HepG2 (cell line): ENCODE results near the gene SLC5A10. TPM values are rescaled to one million over a fixed set of nuclear protein-coding genes. Genes with fewer than 3 reads are reported as not detected.

ENCODE experiments used
- ARID5B ChIP-seq: IDR thresholded peaks from 2 replicates; pipeline ENCODE4 v1.4.0; 2020; ENCODE audit warnings: mild to moderate bottlenecking, missing genetic modification reagents
- EED ChIP-seq: sonication (generic); formaldehyde crosslinking; IDR thresholded peaks from 2 replicates; pipeline ENCODE4 v1.5.0; 2020; ENCODE audit warnings: mild to moderate bottlenecking, missing genetic modification reagents
- ELF4 ChIP-seq: sonication (generic); formaldehyde crosslinking; IDR thresholded peaks from 2 replicates; pipeline ENCODE4 v1.5.0; 2020; ENCODE audit warnings: missing genetic modification reagents, mild to moderate bottlenecking, moderate library complexity, borderline replicate concordance
- ERF ChIP-seq: IDR thresholded peaks from 2 replicates; pipeline ENCODE4 v1.6.1; 2018; ENCODE audit warnings: missing biosample characterization, missing genetic modification reagents
- HOXD1 ChIP-seq: sonication (generic); formaldehyde crosslinking; IDR thresholded peaks from 2 replicates; pipeline ENCODE4 v1.5.0; 2020; ENCODE audit warnings: missing genetic modification reagents
- JUNB ChIP-seq: sonication (generic); formaldehyde crosslinking; IDR thresholded peaks from 2 replicates; pipeline ENCODE4 v1.8.0; 2022; ENCODE audit warnings: missing genetic modification reagents, mild to moderate bottlenecking, borderline replicate concordance
- MYNN ChIP-seq: sonication (generic); formaldehyde crosslinking; IDR thresholded peaks from 2 replicates; pipeline ENCODE4 v1.4.0; 2020; ENCODE audit warnings: mild to moderate bottlenecking, low read depth, missing genetic modification reagents
- NFRKB ChIP-seq: fragments of 450-650 bp; IDR thresholded peaks from 2 replicates; pipeline ENCODE4 v1.6.1; 2017
- PBX3 ChIP-seq: sonication (generic); formaldehyde crosslinking; IDR thresholded peaks from 2 replicates; pipeline ENCODE4 v1.8.1; 2023; ENCODE audit warnings: missing genetic modification reagents, inconsistent platforms, borderline replicate concordance
- POLR2AphosphoS2 ChIP-seq: IDR thresholded peaks from 2 replicates; pipeline ENCODE4 v1.6.1; 2011; ENCODE audit warnings: low read depth, low read length, improper control_type of control experiment
- PRMT3 ChIP-seq: sonication (generic); formaldehyde crosslinking; IDR thresholded peaks from 2 replicates; pipeline ENCODE4 v1.8.1; 2022; ENCODE audit warnings: low read depth, mild to moderate bottlenecking, moderate library complexity, missing genetic modification reagents, borderline replicate concordance
- RBFOX2 ChIP-seq: fragments of 200-400 bp; formaldehyde crosslinking; IDR thresholded peaks from 2 replicates; pipeline ENCODE4 v1.6.1; 2017; ENCODE audit warnings: low read depth, mild to moderate bottlenecking, low read length
- RFXANK ChIP-seq: IDR thresholded peaks from 2 replicates; pipeline ENCODE4 v1.6.1; 2016
- TFDP1 ChIP-seq: IDR thresholded peaks from 2 replicates; pipeline ENCODE4 v1.6.1; 2016; ENCODE audit warnings: missing compliant biosample characterization, missing genetic modification reagents, borderline replicate concordance
- THAP11 ChIP-seq: IDR thresholded peaks from 2 replicates; pipeline ENCODE4 v1.6.1; 2016; ENCODE audit warnings: missing biosample characterization, missing genetic modification reagents
- THYN1 ChIP-seq: sonication (generic); formaldehyde crosslinking; IDR thresholded peaks from 2 replicates; pipeline ENCODE4 v1.8.1; 2023; ENCODE audit warnings: low read depth, mild to moderate bottlenecking, moderate library complexity, missing genetic modification reagents, borderline replicate concordance
- ZNF274 ChIP-seq: sonication (generic); formaldehyde crosslinking; IDR thresholded peaks from 2 replicates; pipeline ENCODE4 v1.5.1; 2020; ENCODE audit warnings: mild to moderate bottlenecking, missing genetic modification reagents
- ZNF614 ChIP-seq: IDR thresholded peaks from 2 replicates; pipeline ENCODE4 v1.6.1; 2018; ENCODE audit warnings: missing biosample characterization, missing genetic modification reagents, inconsistent platforms, borderline replicate concordance
- ZNF639 ChIP-seq: conservative IDR thresholded peaks from 2 replicates; pipeline ENCODE4 v1.6.1; 2018; ENCODE audit warnings: missing genetic modification reagents
- polyA plus RNA-seq, 8 experiments: library from polyadenylated mRNA; depleted of rRNA in 3 of 8; stranded (reverse) in 7 of 8; unstranded in 1 of 8; fragments of >200 nt; fragmentation: Illumina TruSeq in 4 of 8; extraction: Trizol in 4 of 8; gene quantifications; 2 replicates each; pipeline versions ENCODE4 v1.2.1 to v1.2.3, GENCODE V29; 2011 to 2016; ENCODE audit warnings: low read depth in 4 of 8, missing spikeins in 1 of 8, mixed read lengths in 1 of 8; ENCODE audit not compliant: insufficient read depth in 1 of 8
- total RNA-seq, 5 experiments: library from RNA; depleted of rRNA; stranded (reverse); fragments of >200 nt; fragmentation: Illumina TruSeq; extraction: Trizol; gene quantifications; 2 replicates each; pipeline ENCODE4 v1.2.3, GENCODE V29; 2016; ENCODE audit warnings: low read depth in 1 of 5
- TF ChIP-seq, protein P1 (sequence below): sonication (generic); formaldehyde crosslinking; IDR thresholded peaks from 2 replicates; pipeline ENCODE4 v1.4.0; 2020; ENCODE audit warnings: mild to moderate bottlenecking, missing genetic modification reagents

Gene SLC5A10
- total and polyA plus RNA-seq, 2 of the 13 experiments (the other 11 are each of a cell fraction or from before 2014, with no cell fraction given), result 0.05 TPM; not detected in 1

GRCh38 chr17:19005789-19006430 lies 53.9 kb downstream of the SLC5A10 start (continued):
- TF ChIP-seq THYN1 (no peak), ERF (CRISPR knock-in tag) (no peak), JUNB (no peak), NFRKB (no peak), PRMT3 (no peak), ZNF274 (CRISPR knock-in tag) (no peak), RBFOX2 (no peak), POLR2AphosphoS2 (no peak), ZNF614 (no peak; the same call in 1 of the 2 replicates), RFXANK (CRISPR knock-in tag) (no peak), MYNN (CRISPR knock-in tag) (no peak), ARID5B (CRISPR knock-in tag) (peak; percentile 92), ELF4 (peak; percentile 79; the same call in 1 of the 2 replicates), PBX3 (CRISPR knock-in tag) (no peak), HOXD1 (CRISPR knock-in tag) (0 out of 2 replicates have a peak, but pooled peaks have one; percentile 41), THAP11 (CRISPR knock-in tag) (peak; percentile 68; the same call in 1 of the 2 replicates), EED (CRISPR knock-in tag) (no peak), TFDP1 (CRISPR knock-in tag) (no peak), ZNF639 (CRISPR knock-in tag) (peak; percentile 59)
- TF ChIP-seq, protein P1, sequence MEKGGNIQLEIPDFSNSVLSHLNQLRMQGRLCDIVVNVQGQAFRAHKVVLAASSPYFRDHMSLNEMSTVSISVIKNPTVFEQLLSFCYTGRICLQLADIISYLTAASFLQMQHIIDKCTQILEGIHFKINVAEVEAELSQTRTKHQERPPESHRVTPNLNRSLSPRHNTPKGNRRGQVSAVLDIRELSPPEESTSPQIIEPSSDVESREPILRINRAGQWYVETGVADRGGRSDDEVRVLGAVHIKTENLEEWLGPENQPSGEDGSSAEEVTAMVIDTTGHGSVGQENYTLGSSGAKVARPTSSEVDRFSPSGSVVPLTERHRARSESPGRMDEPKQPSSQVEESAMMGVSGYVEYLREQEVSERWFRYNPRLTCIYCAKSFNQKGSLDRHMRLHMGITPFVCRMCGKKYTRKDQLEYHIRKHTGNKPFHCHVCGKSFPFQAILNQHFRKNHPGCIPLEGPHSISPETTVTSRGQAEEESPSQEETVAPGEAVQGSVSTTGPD (CRISPR knock-in tag), result peak; percentile 81; the same call in 1 of the 2 replicates
